Calu3 (cell line): ENCODE measurements around the gene TAGAP. TPM values are rescaled to one million over a fixed set of nuclear protein-coding genes. Genes with fewer than 3 reads are reported as not detected.
A peak's percentile ranks its signal among the peaks of the same experiment; 100 is the strongest.

Experiments
- BruUV-seq: library from RNA; stranded (reverse); fragments of 400-500 nt; replicated peaks from 2 replicates; lab custom pipeline; 2021; lab: Mats Ljungman, UMichigan
- CTCF ChIA-PET: fragments of 300-600 bp; sonication (Branson Sonifier 250); formaldehyde crosslinking; loops from one replicate; lab custom pipeline; 2022; ENCODE audit warnings: antibody characterized with exemption; lab: Charles Lee
- DNase-seq: peaks from one replicate; pipeline ENCODE4 v3.0.0; 2022
- H3K27ac Mint-ChIP-seq: one replicate; pipeline ENCODE4 v1.8.0; 2022; ENCODE audit warnings: mixed read lengths; ENCODE audit not compliant: unreplicated experiment
- H3K27me3 Mint-ChIP-seq: one replicate; pipeline ENCODE4 v1.8.0; 2022; ENCODE audit warnings: mixed read lengths; ENCODE audit not compliant: unreplicated experiment
- H3K36me3 Mint-ChIP-seq: one replicate; pipeline ENCODE4 v1.8.0; 2022; ENCODE audit warnings: mild to moderate bottlenecking, moderate library complexity, mixed read lengths; ENCODE audit not compliant: insufficient read depth, unreplicated experiment
- H3K4me1 Mint-ChIP-seq: one replicate; pipeline ENCODE4 v1.8.0; 2022; ENCODE audit warnings: mild to moderate bottlenecking, low read depth, mixed read lengths; ENCODE audit not compliant: unreplicated experiment
- H3K4me3 Mint-ChIP-seq: one replicate; pipeline ENCODE4 v1.8.0; 2022; ENCODE audit warnings: mild to moderate bottlenecking, low read depth, moderate library complexity, mixed read lengths; ENCODE audit not compliant: unreplicated experiment
- H3K9me3 Mint-ChIP-seq: one replicate; pipeline ENCODE4 v1.8.0; 2022; ENCODE audit warnings: low read depth, mixed read lengths; ENCODE audit not compliant: unreplicated experiment
- CTCF ChIP-seq: fragments of 200-600 bp; IDR thresholded peaks from one replicate; pipeline ENCODE4 v1.8.0; 2022; ENCODE audit warnings: antibody characterized with exemption; ENCODE audit not compliant: unreplicated experiment
- intact Hi-C: fragments of 100-400 bp; cut with micrococcal nuclease; formaldehyde crosslinking; loops from one replicate; pipeline ENCODE4 v1.10.0; 2022; ENCODE audit not compliant: unreplicated experiment
- total RNA-seq: library from RNA; stranded (reverse); gene quantifications from 2 replicates; pipeline ENCODE4 v1.2.3, GENCODE V29; 2022

The TAGAP gene
- total RNA-seq, 1 experiment from 2014 or later: 0.17 TPM

GRCh38 chr6:159074876-159075275 is 30.1 kb upstream of the TAGAP start:
- intact Hi-C loops: no loop called here
- Mint-ChIP-seq H3K4me3 (no peak overlapping the region), H3K4me1 (no peaks in the 10 kb centered on the region), H3K9me3 (peaks cover 2% of the 10 kb centered on the region), H3K36me3 (peaks cover 4% of the 10 kb centered on the region), H3K27me3 (peaks cover 78% of the 10 kb centered on the region), H3K27ac (no peak overlapping the region)
- DNase-seq: no peak
- CTCF ChIA-PET: interaction anchor here (0.6 to 2.0 kb wide), 3 partner anchors 12 to 805 kb away, joined by 3 to 5 read pairs (median 5); no protein-coding TSS in a partner anchor
- no TSS peak for BruUV-seq
- TF ChIP-seq CTCF: no peak

GRCh38 chr6:159074120-159074684 is 29.4 kb upstream of the TAGAP start:
- CTCF ChIA-PET: interaction anchor here (1.2 to 2.0 kb wide), 2 partner anchors 11 to 30 kb away, joined by 3 to 5 read pairs; no protein-coding TSS in a partner anchor
- H3K36me3 Mint-ChIP-seq: peaks cover 4% of the 10 kb centered on the region
- peak overlapping the region; percentile 33 for H3K27ac Mint-ChIP-seq
- H3K4me3 Mint-ChIP-seq: peak overlapping the region; percentile 68
- H3K4me1 Mint-ChIP-seq: no peaks in the 10 kb centered on the region
- DNase-seq: peak; percentile 36
- H3K9me3 Mint-ChIP-seq: peaks cover 2% of the 10 kb centered on the region
- no peak for TF ChIP-seq CTCF
- intact Hi-C loops: no loop called here
- peaks cover 83% of the 10 kb centered on the region for H3K27me3 Mint-ChIP-seq
- BruUV-seq: no TSS peak

- H3K36me3 Mint-ChIP-seq: peaks cover 4% of the 10 kb centered on the region
- no TSS peak for BruUV-seq
- no peaks in the 10 kb centered on the region for H3K4me1 Mint-ChIP-seq
- H3K27ac Mint-ChIP-seq: no peak overlapping the region
- CTCF ChIA-PET: no interaction called here
- H3K27me3 Mint-ChIP-seq: peaks cover 83% of the 10 kb centered on the region
- no peak for DNase-seq
- no peak for TF ChIP-seq CTCF
- no peak overlapping the region for H3K4me3 Mint-ChIP-seq
- peaks cover 2% of the 10 kb centered on the region for H3K9me3 Mint-ChIP-seq
- intact Hi-C loops: no loop called here
Measured at GRCh38 chr6:159071843-159072769, 27.3 kb upstream of the TAGAP start.

GRCh38 chr6:159068904-159069578 is 24.2 kb upstream of the TAGAP start:
- intact Hi-C loops: no loop called here
- H3K4me1 Mint-ChIP-seq: no peaks in the 10 kb centered on the region
- peaks cover 2% of the 10 kb centered on the region for H3K9me3 Mint-ChIP-seq
- H3K36me3 Mint-ChIP-seq: no peaks in the 10 kb centered on the region
- peaks cover 97% of the 10 kb centered on the region for H3K27me3 Mint-ChIP-seq
- no peak for DNase-seq
- no peak for TF ChIP-seq CTCF
- CTCF ChIA-PET: no interaction called here
- H3K27ac Mint-ChIP-seq: no peak overlapping the region
- H3K4me3 Mint-ChIP-seq: no peak overlapping the region
- BruUV-seq: no TSS peak
